IMR-90 (cell line): ENCODE data around the gene PSMC3. TPM values are rescaled to one million over a fixed set of nuclear protein-coding genes. Genes with fewer than 3 reads are reported as not detected.

Experiments
- ATAC-seq: fragments of 200-7000 bp; cut with Tn5 transposase; 2 replicates; pipeline ENCODE4 v1.9.1; 2020; ENCODE audit warnings: low read depth, mild to moderate bottlenecking, moderate library complexity
- BruUV-seq: library from RNA; stranded (reverse); fragments of 400-500 nt; replicated peaks from 2 replicates; lab custom pipeline; 2021; lab: Mats Ljungman, UMichigan
- CTCF ChIA-PET: fragments of 300-600 bp; formaldehyde crosslinking; extraction: SDS; loops from one replicate; lab custom pipeline; 2021; ENCODE audit warnings: antibody characterized with exemption; lab: Yijun Ruan, JAX
- POLR2A ChIA-PET: fragments of 300-600 bp; sonication (Branson Sonifier 250); formaldehyde crosslinking; loops from one replicate; lab custom pipeline; 2022; ENCODE audit warnings: antibody characterized with exemption; ENCODE audit not compliant: unreplicated experiment; lab: Charles Lee
- DNase-seq: peaks from one replicate; pipeline ENCODE4 v3.0.0; 2013
- H2AFZ ChIP-seq: replicated peaks from 2 replicates; pipeline ENCODE3; 2013; ENCODE audit warnings: low read length, mild to moderate bottlenecking; ENCODE audit not compliant: poor library complexity
- H2AK5ac ChIP-seq: 2 replicates; pipeline ENCODE4 v1.6.1; 2013; ENCODE audit warnings: low read depth, low read length, inconsistent platforms
- H2AK9ac ChIP-seq: replicated peaks from 2 replicates; pipeline ENCODE3; 2013; ENCODE audit warnings: mild to moderate bottlenecking, low read depth, low read length, moderate library complexity; ENCODE audit not compliant: poor library complexity
- H2BK120ac ChIP-seq: 2 replicates; pipeline ENCODE4 v1.6.1; 2013; ENCODE audit warnings: low read depth, low read length, inconsistent platforms
- H2BK15ac ChIP-seq: 3 replicates; pipeline ENCODE4 v1.6.1; 2013; ENCODE audit warnings: low read depth, low read length, inconsistent platforms
- H2BK20ac ChIP-seq: 2 replicates; pipeline ENCODE4 v1.6.1; 2013; ENCODE audit warnings: low read depth, mild to moderate bottlenecking, inconsistent platforms, low read length, moderate library complexity
- H2BK5ac ChIP-seq: 2 replicates; pipeline ENCODE4 v1.6.1; 2013; ENCODE audit warnings: mild to moderate bottlenecking, low read depth, low read length, inconsistent platforms; ENCODE audit not compliant: poor library complexity, severe bottlenecking
- H3K14ac ChIP-seq: replicated peaks from 2 replicates; pipeline ENCODE4 v1.6.1; 2013; ENCODE audit warnings: low read depth, low read length, inconsistent platforms
- H3K18ac ChIP-seq: 2 replicates; pipeline ENCODE4 v1.6.1; 2013; ENCODE audit warnings: low read depth, low read length, control low read depth
- H3K23ac ChIP-seq: 2 replicates; pipeline ENCODE4 v1.6.1; 2013; ENCODE audit warnings: low read depth, low read length, inconsistent platforms
- H3K27ac ChIP-seq: 2 replicates; pipeline ENCODE4 v1.5.1; 2013; ENCODE audit warnings: mild to moderate bottlenecking, control low read depth, low read length; ENCODE audit not compliant: insufficient read depth
- H3K27me3 ChIP-seq: 2 replicates; pipeline ENCODE4 v1.6.1; 2013; ENCODE audit warnings: low read length; ENCODE audit not compliant: control insufficient read depth, insufficient read depth
- H3K36me3 ChIP-seq: 2 replicates; pipeline ENCODE4 v1.6.1; 2013; ENCODE audit warnings: low read length, mixed read lengths; ENCODE audit not compliant: control insufficient read depth, insufficient read depth
- H3K4ac ChIP-seq: 2 replicates; pipeline ENCODE4 v1.6.1; 2013; ENCODE audit warnings: low read depth, low read length, inconsistent platforms
- H3K4me1 ChIP-seq: 2 replicates; pipeline ENCODE4 v1.6.1; 2013; ENCODE audit warnings: low read length, mixed read lengths; ENCODE audit not compliant: control insufficient read depth, insufficient read depth
- H3K4me2 ChIP-seq: 2 replicates; pipeline ENCODE4 v1.6.1; 2013; ENCODE audit warnings: low read depth, mild to moderate bottlenecking, control low read depth, low read length, moderate library complexity
- H3K4me3 ChIP-seq: 2 replicates; pipeline ENCODE4 v1.5.1; 2013; ENCODE audit warnings: low read depth, mild to moderate bottlenecking, control low read depth, low read length, moderate library complexity; ENCODE audit not compliant: insufficient read depth
- H3K56ac ChIP-seq: 2 replicates; pipeline ENCODE4 v1.6.1; 2013; ENCODE audit warnings: low read length, inconsistent platforms; ENCODE audit not compliant: insufficient read depth; ENCODE audit errors: extremely low read depth
- H3K79me1 ChIP-seq, 2 experiments: 2 replicates each; pipeline ENCODE4 v1.6.1; 2013; ENCODE audit warnings: low read length in 2 of 2, inconsistent platforms in 1 of 2, low read depth in 1 of 2
- H3K9ac ChIP-seq: 2 replicates; pipeline ENCODE4 v1.6.1; 2013; ENCODE audit warnings: low read depth, low read length, control low read depth
- H3K9me1 ChIP-seq: 2 replicates; pipeline ENCODE4 v1.6.1; 2013; ENCODE audit warnings: low read length, inconsistent platforms; ENCODE audit not compliant: insufficient read depth
- H3K9me3 ChIP-seq: 2 replicates; pipeline ENCODE4 v1.6.1; 2013; ENCODE audit warnings: low read length; ENCODE audit not compliant: control insufficient read depth, insufficient read depth
- H4K20me1 ChIP-seq: 2 replicates; pipeline ENCODE4 v1.6.1; 2013; ENCODE audit warnings: low read length, inconsistent platforms; ENCODE audit not compliant: insufficient read depth
- H4K5ac ChIP-seq: 2 replicates; pipeline ENCODE4 v1.6.1; 2013; ENCODE audit warnings: mild to moderate bottlenecking, low read depth, low read length, control low read depth
- H4K8ac ChIP-seq, 2 experiments: 2 replicates each; pipeline ENCODE4 v1.6.1; 2013; ENCODE audit warnings: low read depth in 2 of 2, low read length in 2 of 2, control low read depth in 1 of 2, inconsistent platforms in 1 of 2
- H4K91ac ChIP-seq: 2 replicates; pipeline ENCODE4 v1.6.1; 2013; ENCODE audit warnings: low read depth, low read length, inconsistent platforms; ENCODE audit not compliant: insufficient read depth
- BHLHE40 ChIP-seq: fragments of 150-350 bp; IDR thresholded peaks from 2 replicates; pipeline ENCODE4 v1.6.1; 2016; ENCODE audit warnings: mild to moderate bottlenecking, low read depth, low read length
- CEBPB ChIP-seq: IDR thresholded peaks from 2 replicates; pipeline ENCODE4 v1.6.1; 2012; ENCODE audit warnings: low read depth, low read length, improper control_type of control experiment
- CHD1 ChIP-seq: IDR thresholded peaks from 2 replicates; pipeline ENCODE4 v1.6.1; 2012; ENCODE audit warnings: low read depth, low read length, improper control_type of control experiment
- CTCF ChIP-seq: conservative IDR thresholded peaks from 2 replicates; pipeline ENCODE4 v1.5.1; 2012; ENCODE audit warnings: mild to moderate bottlenecking, low read depth, low read length, improper control_type of control experiment
- FOS ChIP-seq: fragments of 150-350 bp; IDR thresholded peaks from 2 replicates; pipeline ENCODE4 v1.6.1; 2016; ENCODE audit warnings: low read depth, low read length
- MAFK ChIP-seq: IDR thresholded peaks from 2 replicates; pipeline ENCODE4 v1.6.1; 2012; ENCODE audit warnings: low read depth, low read length, improper control_type of control experiment
- MAZ ChIP-seq: IDR thresholded peaks from 2 replicates; pipeline ENCODE4 v1.6.1; 2012; ENCODE audit warnings: low read depth, mild to moderate bottlenecking, low read length, improper control_type of control experiment, moderate library complexity, borderline replicate concordance
- MXI1 ChIP-seq: IDR thresholded peaks from 2 replicates; pipeline ENCODE4 v1.6.1; 2012; ENCODE audit warnings: low read depth, mild to moderate bottlenecking, low read length, moderate library complexity, borderline replicate concordance
- NFE2L2 ChIP-seq: fragments of 150-350 bp; IDR thresholded peaks from 2 replicates; pipeline ENCODE4 v1.6.1; 2016; ENCODE audit warnings: low read depth, mild to moderate bottlenecking, low read length
- RAD21 ChIP-seq: IDR thresholded peaks from 2 replicates; pipeline ENCODE4 v1.6.1; 2012; ENCODE audit warnings: low read length, improper control_type of control experiment
- RCOR1 ChIP-seq: IDR thresholded peaks from 2 replicates; pipeline ENCODE4 v1.6.1; 2012; ENCODE audit warnings: mild to moderate bottlenecking, low read length, improper control_type of control experiment; ENCODE audit not compliant: insufficient replicate concordance
- RFX5 ChIP-seq: IDR thresholded peaks from 2 replicates; pipeline ENCODE4 v1.8.0; 2012; ENCODE audit warnings: low read depth, mild to moderate bottlenecking, low read length, moderate library complexity
- SMC3 ChIP-seq: fragments of 150-350 bp; IDR thresholded peaks from 2 replicates; pipeline ENCODE4 v1.6.1; 2016; ENCODE audit warnings: low read depth, mild to moderate bottlenecking, antibody characterized with exemption, low read length, moderate library complexity
- USF2 ChIP-seq: fragments of 150-350 bp; IDR thresholded peaks from 2 replicates; pipeline ENCODE4 v1.6.1; 2017; ENCODE audit warnings: mild to moderate bottlenecking, antibody characterized with exemption, low read length, low read depth
- WGBS, 2 experiments: methylation state at CpG; one replicate each; pipeline versions ENCODE4 v1.1.5 to v1.1.7; 2013; ENCODE audit warnings: missing lambda C conversion rate in 2 of 2; ENCODE audit not compliant: insufficient read length in 1 of 2; ENCODE audit errors: extremely low coverage in 2 of 2; 5-methylcytosine and 5-hydroxymethylcytosine counted together
- dilution Hi-C: fragments of 300-500 bp; cut with HindIII; formaldehyde crosslinking; loops from one replicate; pipeline ENCODE4 v1.14.3; 2018; ENCODE audit warnings: low sequenced_read_pairs; ENCODE audit not compliant: unreplicated experiment
- in situ Hi-C: fragments of 300-500 bp; cut with MboI; formaldehyde crosslinking; loops from 3 replicates; pipeline ENCODE4 v1.14.3; 2019; ENCODE audit warnings: low sequenced_read_pairs, inconsistent platforms, mixed read lengths
- intact Hi-C: fragments of 100-400 bp; cut with micrococcal nuclease; formaldehyde crosslinking; loops from 2 replicates; pipeline ENCODE4 v1.10.0; 2022
- polyA plus RNA-seq, 3 experiments: library from polyadenylated mRNA; depleted of rRNA; stranded (reverse); fragments of >200 nt; gene quantifications; 2 replicates each; pipeline ENCODE4 v1.2.3, GENCODE V29; 2012; ENCODE audit warnings: low replicate concordance in 1 of 3
- total RNA-seq: library from RNA; depleted of rRNA; stranded (reverse); fragments of >200 nt; gene quantifications from 2 replicates; pipeline ENCODE4 v1.2.3, GENCODE V29; 2012
- TF ChIP-seq, protein P1 (sequence below): fragments of 150-350 bp; IDR thresholded peaks from 2 replicates; pipeline ENCODE4 v1.6.1; 2016; ENCODE audit warnings: low read depth, mild to moderate bottlenecking, low read length, moderate library complexity, borderline replicate concordance

The PSMC3 gene
- total and polyA plus RNA-seq, 2 of the 4 experiments (the other 2 are of a cell fraction): 238 to 253 TPM

DNA sequence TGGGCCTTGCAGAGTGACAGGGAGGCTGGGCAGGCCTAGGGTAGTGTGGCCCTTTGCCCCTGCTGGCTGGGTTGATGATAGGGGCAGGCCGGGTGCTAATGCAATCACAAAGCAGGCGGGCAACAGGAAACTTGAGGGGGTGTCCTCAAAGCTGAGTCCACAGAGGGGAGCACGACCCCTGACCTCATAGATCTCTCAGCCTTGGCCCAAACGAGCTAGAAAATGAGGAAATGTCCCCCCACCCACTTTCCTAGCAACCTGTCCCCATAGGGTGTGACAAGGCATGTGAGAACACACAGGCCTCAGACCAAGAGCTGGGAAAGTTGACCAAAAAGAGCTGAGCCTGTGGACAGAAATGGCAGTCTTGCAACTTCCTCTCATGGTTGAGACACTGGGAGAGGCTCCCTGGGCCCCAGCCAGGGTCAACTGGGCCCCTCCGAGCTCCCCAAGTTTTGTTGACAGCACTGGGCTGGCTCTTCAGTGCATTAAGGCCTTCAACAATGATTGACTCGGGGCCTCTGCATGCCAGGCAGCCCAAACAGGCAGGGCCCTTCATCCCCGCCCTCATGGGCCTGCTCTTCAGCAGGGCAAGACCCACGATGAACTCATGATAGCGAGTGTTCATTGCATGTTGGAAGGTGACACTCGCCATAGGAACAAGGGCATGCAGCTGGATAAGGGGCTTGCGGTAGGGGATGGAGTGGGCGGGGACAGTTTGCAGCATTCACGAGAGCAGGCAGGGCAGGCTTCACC is 38.1 kb downstream of the PSMC3 start:
- Histone ChIP-seq H2AK9ac (no peak overlapping the region), H2BK20ac (no peak overlapping the region), H4K91ac (no peak overlapping the region), H2AFZ (no peak overlapping the region), H3K79me1 (no peaks in the 10 kb centered on the region), H3K36me3 (no peaks in the 10 kb centered on the region), H3K9ac (no peak overlapping the region), H3K9me3 (no peaks in the 10 kb centered on the region), H2BK5ac (no peak overlapping the region), H3K27me3 (peaks cover 2% of the 10 kb centered on the region; the same call in 1 of the 2 replicates), H2BK120ac (no peak overlapping the region), H3K23ac (no peak overlapping the region), H3K56ac (no peak overlapping the region), H3K18ac (no peak overlapping the region), H3K4ac (no peak overlapping the region), H4K5ac (no peak overlapping the region), H2BK15ac (no peak overlapping the region), H3K9me1 (no peaks in the 10 kb centered on the region), H2AK5ac (no peak overlapping the region), H4K8ac (no peak overlapping the region), H3K14ac (no peak overlapping the region), H3K4me2 (no peak overlapping the region), H3K4me3 (no peak overlapping the region), H3K4me1 (no peaks in the 10 kb centered on the region; the same call in 1 of the 2 replicates), H3K27ac (no peak overlapping the region), H4K20me1 (no peaks in the 10 kb centered on the region)
- dilution Hi-C loops (no loop called here), intact Hi-C loops (no loop called here), in situ Hi-C loops (no loop called here)
- no TSS peak for BruUV-seq
- ChIA-PET CTCF (interaction anchor here (0.6 to 1.4 kb wide), 3 partner anchors 14 to 168 kb away, joined by 5 to 8 read pairs (median 6); no protein-coding TSS in a partner anchor), POLR2A (no interaction called here)
- ATAC-seq (no peak), DNase-seq (no peak)
- WGBS, 2 experiments: 70% methylated on average over 6 of the region's 13 CpGs; no CpG with 5 or more reads in 1 of the 2 experiments
- no peak for TF ChIP-seq CTCF
- no peak for TF ChIP-seq BHLHE40
- no peak for TF ChIP-seq RCOR1
- TF ChIP-seq CEBPB: no peak
- TF ChIP-seq NFE2L2: no peak
- no peak for TF ChIP-seq MAZ
- TF ChIP-seq RFX5: no peak
- no peak for TF ChIP-seq CHD1
- no peak for TF ChIP-seq MAFK
- TF ChIP-seq RAD21: no peak
- no peak for TF ChIP-seq MXI1
- TF ChIP-seq USF2: no peak
- TF ChIP-seq FOS: no peak
- no peak for TF ChIP-seq SMC3
- TF ChIP-seq, protein P1, sequence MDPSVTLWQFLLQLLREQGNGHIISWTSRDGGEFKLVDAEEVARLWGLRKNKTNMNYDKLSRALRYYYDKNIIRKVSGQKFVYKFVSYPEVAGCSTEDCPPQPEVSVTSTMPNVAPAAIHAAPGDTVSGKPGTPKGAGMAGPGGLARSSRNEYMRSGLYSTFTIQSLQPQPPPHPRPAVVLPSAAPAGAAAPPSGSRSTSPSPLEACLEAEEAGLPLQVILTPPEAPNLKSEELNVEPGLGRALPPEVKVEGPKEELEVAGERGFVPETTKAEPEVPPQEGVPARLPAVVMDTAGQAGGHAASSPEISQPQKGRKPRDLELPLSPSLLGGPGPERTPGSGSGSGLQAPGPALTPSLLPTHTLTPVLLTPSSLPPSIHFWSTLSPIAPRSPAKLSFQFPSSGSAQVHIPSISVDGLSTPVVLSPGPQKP: no peak
